Sigmoid colon (tissue), 7 donors: ENCODE measurements around the gene XYLT1. TPM values are rescaled to one million over a fixed set of nuclear protein-coding genes. Genes with fewer than 3 reads are reported as not detected.

Source experiments
- DNase-seq: peaks from one replicate; pipeline ENCODE4 v3.0.0-alpha.2; 2019
- H3K27ac ChIP-seq, 4 donors: fragments of 200-600 bp; sonication (generic); one replicate each; pipeline ENCODE4 v1.5.1; 2016 to 2019; ENCODE audit warnings: mild to moderate bottlenecking in 1 of 4
- H3K27me3 ChIP-seq, 3 donors: fragments of 200-600 bp; sonication (generic); one replicate each; pipeline ENCODE4 v1.5.1; 2019; ENCODE audit warnings: mild to moderate bottlenecking in 1 of 3
- H3K36me3 ChIP-seq, 4 donors: fragments of 200-600 bp; sonication (generic); one replicate each; pipeline ENCODE4 v1.5.1; 2016 to 2019
- H3K4me1 ChIP-seq, 4 donors: fragments of 200-600 bp; sonication (generic); one replicate each; pipeline ENCODE4 v1.5.1; 2017 to 2019
- H3K4me3 ChIP-seq, 4 donors: fragments of 200-600 bp; sonication (generic); one replicate each; pipeline ENCODE4 v1.5.1; 2017 to 2019; ENCODE audit warnings: mild to moderate bottlenecking in 2 of 4, moderate library complexity in 1 of 4
- H3K9me3 ChIP-seq, 4 donors: fragments of 200-600 bp in 3 of 4; sonication (generic) in 3 of 4; one replicate each; pipeline versions ENCODE4 v1.5.1 to v1.6.1; 2013 to 2019
- EP300 ChIP-seq, 4 donors: sonication (generic); formaldehyde crosslinking; IDR thresholded peaks; one replicate each; pipeline ENCODE4 v1.6.1; 2017; ENCODE audit warnings: antibody characterized with exemption in 4 of 4
- POLR2A ChIP-seq, 2 donors: fragments of 450-650 bp; IDR thresholded peaks; one replicate each; pipeline ENCODE4 v1.6.1; 2016; ENCODE audit warnings: antibody characterized with exemption in 2 of 2, mild to moderate bottlenecking in 2 of 2, moderate library complexity in 2 of 2
- POLR2AphosphoS5 ChIP-seq, 4 donors: sonication (generic); formaldehyde crosslinking; IDR thresholded peaks; one replicate each; pipeline ENCODE4 v1.6.1; 2017; ENCODE audit warnings: antibody characterized with exemption in 4 of 4
- WGBS, 2 donors: extraction: QIAGEN DNeasy Blood & Tissue Kit; methylation state at CpG; one replicate each; pipeline ENCODE4 v1.1.7; 2013; 5-methylcytosine and 5-hydroxymethylcytosine counted together
- intact Hi-C: fragments of 100-400 bp; cut with DNase I; formaldehyde crosslinking; loops from one replicate; pipeline ENCODE4 v1.15.1; 2023
- polyA plus RNA-seq, 3 donors: library from polyadenylated mRNA; stranded (reverse); fragments of 200-250 nt; gene quantifications; one replicate each; pipeline ENCODE4 v1.2.3, GENCODE V29; 2013
- total RNA-seq, 4 donors: library from RNA; depleted of rRNA; stranded (reverse); fragments of >200 nt; gene quantifications; one replicate each; pipeline ENCODE4 v1.1.0, GENCODE V29; 2016
- TF ChIP-seq, protein P1 (sequence below), 4 experiments: fragments of 450-650 bp in 3 of 4; fragments of 200-600 bp in 1 of 4; IDR thresholded peaks; one replicate each; pipeline ENCODE4 v1.5.1; 2016 to 2019; ENCODE audit warnings: antibody characterized with exemption in 4 of 4, mild to moderate bottlenecking in 3 of 4, moderate library complexity in 2 of 4
- donor health status: healthy with polysubstance abuse.
- donor health status: Bipolar disorder and iron deficiency.
- donor health status: healthy.

Gene XYLT1
- total and polyA plus RNA-seq, 7 donors: 0.60 to 33.2 (median 23.0) TPM

DNA sequence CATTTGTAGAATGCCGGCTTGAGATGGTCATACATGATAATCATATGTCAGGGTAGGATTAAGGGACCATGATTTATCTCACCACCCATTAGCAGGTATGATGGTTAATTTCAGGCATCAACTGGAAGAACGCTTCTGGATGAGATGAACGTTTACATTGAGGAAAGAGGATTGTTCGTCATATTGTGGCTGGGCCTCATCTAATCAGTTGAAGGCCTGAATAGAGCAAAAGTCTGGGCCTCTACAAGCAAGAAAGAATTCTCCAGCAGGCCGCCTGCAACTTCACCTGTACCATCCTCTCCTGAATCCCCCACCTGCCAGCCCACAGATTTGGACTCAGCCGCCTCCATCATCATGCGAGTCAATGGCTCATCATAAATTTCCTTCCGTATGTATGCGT, 30.6 kb upstream of the XYLT1 start:
- Histone ChIP-seq H3K27ac (no peak overlapping the region), H3K9me3 (no peaks in the 10 kb centered on the region), H3K4me1 (no peaks in the 10 kb centered on the region), H3K27me3 (no peaks in the 10 kb centered on the region), H3K36me3 (no peaks in the 10 kb centered on the region), H3K4me3 (no peak overlapping the region)
- TF ChIP-seq POLR2AphosphoS5 (IDR thresholded peaks at IDR 0.05) (no peak), POLR2A (IDR thresholded peaks at IDR 0.05) (no peak), EP300 (IDR thresholded peaks at IDR 0.05) (no peak)
- TF ChIP-seq, protein P1, sequence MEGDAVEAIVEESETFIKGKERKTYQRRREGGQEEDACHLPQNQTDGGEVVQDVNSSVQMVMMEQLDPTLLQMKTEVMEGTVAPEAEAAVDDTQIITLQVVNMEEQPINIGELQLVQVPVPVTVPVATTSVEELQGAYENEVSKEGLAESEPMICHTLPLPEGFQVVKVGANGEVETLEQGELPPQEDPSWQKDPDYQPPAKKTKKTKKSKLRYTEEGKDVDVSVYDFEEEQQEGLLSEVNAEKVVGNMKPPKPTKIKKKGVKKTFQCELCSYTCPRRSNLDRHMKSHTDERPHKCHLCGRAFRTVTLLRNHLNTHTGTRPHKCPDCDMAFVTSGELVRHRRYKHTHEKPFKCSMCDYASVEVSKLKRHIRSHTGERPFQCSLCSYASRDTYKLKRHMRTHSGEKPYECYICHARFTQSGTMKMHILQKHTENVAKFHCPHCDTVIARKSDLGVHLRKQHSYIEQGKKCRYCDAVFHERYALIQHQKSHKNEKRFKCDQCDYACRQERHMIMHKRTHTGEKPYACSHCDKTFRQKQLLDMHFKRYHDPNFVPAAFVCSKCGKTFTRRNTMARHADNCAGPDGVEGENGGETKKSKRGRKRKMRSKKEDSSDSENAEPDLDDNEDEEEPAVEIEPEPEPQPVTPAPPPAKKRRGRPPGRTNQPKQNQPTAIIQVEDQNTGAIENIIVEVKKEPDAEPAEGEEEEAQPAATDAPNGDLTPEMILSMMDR (IDR thresholded peaks at IDR 0.05): no peak
- WGBS, 2 donors: 83 to 87% methylated on average over 9 of the region's 9 CpGs
- intact Hi-C loops: no loop called here
- no peak for DNase-seq

DNA sequence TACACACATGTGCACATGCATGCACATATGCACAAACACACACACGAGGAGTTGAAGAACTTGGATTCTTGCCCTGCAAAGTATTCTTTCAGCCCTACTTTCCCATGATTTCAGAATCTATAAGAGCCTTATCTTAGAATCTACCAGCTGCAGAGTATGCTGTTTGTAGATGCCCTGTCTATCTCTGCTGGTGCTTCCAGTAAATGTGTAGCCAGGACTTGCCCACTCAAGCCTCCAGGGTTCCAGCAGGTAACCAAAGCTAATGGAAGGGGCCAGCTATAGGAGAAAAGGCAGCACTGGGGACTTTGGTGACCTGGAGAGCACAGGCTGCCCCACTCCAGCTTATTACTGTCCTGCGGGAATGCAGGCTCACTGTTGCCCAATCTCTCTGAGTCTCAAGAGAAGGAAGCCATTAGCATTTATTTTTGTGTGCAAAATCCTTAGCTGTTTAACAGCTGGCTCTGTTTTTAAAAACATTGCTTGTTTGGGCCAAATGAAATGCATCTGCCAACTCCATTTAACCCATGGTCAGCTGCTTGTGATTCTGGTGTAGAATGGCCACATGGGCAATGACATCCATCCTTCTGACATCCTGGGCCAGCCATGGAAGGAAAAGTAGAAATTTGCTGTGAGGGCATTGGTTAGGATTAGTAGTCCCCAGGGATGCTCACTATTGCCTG, 28.6 kb upstream of the XYLT1 start:
- Histone ChIP-seq H3K4me3 (no peak overlapping the region), H3K4me1 (no peaks in the 10 kb centered on the region), H3K27me3 (no peaks in the 10 kb centered on the region), H3K36me3 (no peaks in the 10 kb centered on the region), H3K27ac (no peak overlapping the region), H3K9me3 (no peaks in the 10 kb centered on the region)
- no peak for DNase-seq
- no peak for TF ChIP-seq POLR2AphosphoS5 (IDR thresholded peaks at IDR 0.05)
- no peak for TF ChIP-seq EP300 (IDR thresholded peaks at IDR 0.05)
- intact Hi-C loops: no loop called here
- WGBS, 2 donors: 53 to 67% methylated on average over 2 of the region's 2 CpGs

DNA sequence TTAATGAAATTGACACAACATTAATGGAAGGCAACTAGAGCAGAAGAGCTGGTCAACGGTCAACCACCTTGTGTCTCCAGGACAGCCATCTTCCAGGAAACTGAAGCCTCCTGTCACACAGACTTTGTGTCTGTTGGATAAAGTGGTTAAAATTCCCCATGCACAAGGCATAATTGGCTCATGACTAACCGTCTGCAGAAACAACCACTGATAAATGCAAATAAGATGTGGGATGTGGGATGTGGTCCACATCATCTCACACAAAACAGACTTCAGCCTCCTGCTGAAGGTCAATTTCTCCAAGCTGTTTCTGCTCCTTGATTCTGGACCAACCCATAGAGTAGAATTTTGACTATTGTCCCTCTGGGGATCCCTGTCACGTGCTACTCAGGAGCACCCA, 26.9 kb upstream of the XYLT1 start:
- no peak for DNase-seq
- no peak overlapping the region for H3K27ac ChIP-seq
- 85 to 89% methylated on average over 3 of the region's 3 CpGs for WGBS, 2 donors
- no peaks in the 10 kb centered on the region for H3K9me3 ChIP-seq
- no peaks in the 10 kb centered on the region for H3K4me1 ChIP-seq
- no peaks in the 10 kb centered on the region for H3K27me3 ChIP-seq
- intact Hi-C loops: no loop called here
- TF ChIP-seq POLR2AphosphoS5 (IDR thresholded peaks at IDR 0.05) (no peak), POLR2A (IDR thresholded peaks at IDR 0.05) (no peak), EP300 (IDR thresholded peaks at IDR 0.05) (no peak)
- TF ChIP-seq, protein P1 (IDR thresholded peaks at IDR 0.05): no peak
- no peaks in the 10 kb centered on the region for H3K36me3 ChIP-seq
- no peak overlapping the region for H3K4me3 ChIP-seq

DNA sequence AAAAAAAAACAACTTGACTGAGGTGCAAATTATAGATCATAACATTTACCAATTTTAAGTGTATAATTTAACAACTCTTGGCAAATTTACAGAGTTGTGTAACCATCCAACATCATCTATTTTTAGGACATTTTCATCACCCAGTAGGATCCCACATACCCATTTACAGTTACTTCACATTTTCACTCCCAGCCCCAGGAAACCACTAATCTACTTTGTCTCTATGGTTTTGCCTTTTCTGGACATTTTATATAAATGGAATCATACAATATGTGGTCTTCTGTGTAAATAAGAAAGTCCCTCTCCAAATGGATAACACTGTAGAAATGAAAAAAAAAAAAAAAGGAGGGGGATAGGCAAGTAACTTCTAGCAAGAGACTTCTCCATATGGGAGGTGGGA, 26.1 kb upstream of the XYLT1 start:
- Histone ChIP-seq H3K4me3 (no peak overlapping the region), H3K27ac (no peak overlapping the region), H3K9me3 (no peaks in the 10 kb centered on the region), H3K27me3 (no peaks in the 10 kb centered on the region), H3K4me1 (no peaks in the 10 kb centered on the region), H3K36me3 (no peaks in the 10 kb centered on the region)
- intact Hi-C loops: no loop called here
- no peak for DNase-seq
- TF ChIP-seq POLR2AphosphoS5 (IDR thresholded peaks at IDR 0.05) (no peak), EP300 (IDR thresholded peaks at IDR 0.05) (no peak), POLR2A (IDR thresholded peaks at IDR 0.05) (no peak)
- TF ChIP-seq, protein P1 (IDR thresholded peaks at IDR 0.05): no peak

DNA sequence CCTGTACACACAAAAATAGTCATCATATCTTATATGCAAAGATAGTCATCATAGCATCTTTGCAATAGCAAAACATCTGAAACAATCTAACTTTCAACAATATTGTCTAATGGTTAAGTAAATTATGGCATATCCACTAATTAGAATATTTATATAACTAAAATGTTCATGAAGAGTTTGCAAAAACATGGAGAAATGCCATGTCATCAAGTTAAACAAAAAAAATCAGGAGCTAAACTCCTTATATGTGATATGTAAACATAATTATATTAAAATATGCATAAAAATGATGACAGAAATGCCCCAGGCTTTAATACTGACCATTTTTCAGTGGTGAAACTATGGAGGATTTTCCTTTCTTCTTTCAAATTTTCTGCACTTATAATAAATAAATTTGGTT, 22.3 kb upstream of the XYLT1 start:
- no peak for DNase-seq
- H3K27ac ChIP-seq: no peak overlapping the region
- intact Hi-C loops: no loop called here
- H3K36me3 ChIP-seq: no peaks in the 10 kb centered on the region
- H3K4me3 ChIP-seq: no peak overlapping the region
- TF ChIP-seq, protein P1 (IDR thresholded peaks at IDR 0.05): no peak
- no peak for TF ChIP-seq POLR2AphosphoS5 (IDR thresholded peaks at IDR 0.05)
- TF ChIP-seq EP300 (IDR thresholded peaks at IDR 0.05): no peak
- no peak for TF ChIP-seq POLR2A (IDR thresholded peaks at IDR 0.05)
- H3K27me3 ChIP-seq: no peaks in the 10 kb centered on the region
- H3K9me3 ChIP-seq: no peaks in the 10 kb centered on the region
- H3K4me1 ChIP-seq: no peaks in the 10 kb centered on the region
